Adrenal gland (tissue), 5 donors: ENCODE data around the gene POMGNT2.

Experiments
- CTCF ChIP-seq, 6 experiments: fragments of 450-650 bp in 4 of 6; fragments of 200-600 bp in 2 of 6; sonication (generic) in 1 of 6; IDR thresholded peaks; 1 replicate in 5 of 6; 2 replicates in 1 of 6; pipeline versions ENCODE4 v1.5.1 to v1.8.0; 2016 to 2021; ENCODE audit warnings: antibody characterized with exemption in 6 of 6, mild to moderate bottlenecking in 2 of 6, moderate library complexity in 1 of 6
- POLR2A ChIP-seq, 2 donors: fragments of 450-650 bp; IDR thresholded peaks; one replicate each; pipeline ENCODE4 v1.6.1; 2017; ENCODE audit warnings: antibody characterized with exemption in 2 of 2, mild to moderate bottlenecking in 2 of 2, moderate library complexity in 1 of 2
- donor health status: DM: no; HTN: no; CAD: no.

DNA sequence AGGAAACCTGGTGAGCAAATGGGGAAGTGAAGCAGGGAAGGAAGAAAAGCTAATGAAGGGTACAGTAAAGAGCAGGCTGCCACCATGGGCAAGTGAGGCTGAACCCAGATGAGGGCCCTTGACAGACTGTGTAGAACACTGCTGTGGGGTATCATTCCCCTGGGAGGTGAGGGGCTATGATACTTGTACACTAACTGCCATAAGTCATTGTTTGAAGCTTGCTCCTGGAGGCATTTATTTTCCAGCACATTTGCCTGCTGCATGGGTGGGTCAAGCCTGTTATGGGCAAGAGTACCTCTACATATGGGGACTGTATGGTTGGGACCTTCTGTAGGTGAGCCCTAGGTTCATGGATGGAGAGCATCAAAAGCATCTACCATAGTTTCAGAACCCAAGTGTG is 57.4 kb downstream of the POMGNT2 start:
- TF ChIP-seq CTCF (IDR thresholded peaks at IDR 0.05) (no peak), POLR2A (IDR thresholded peaks at IDR 0.05) (no peak)
